ENCODE results near the gene CSAD. TPM values are rescaled to one million over a fixed set of nuclear protein-coding genes. Genes with fewer than 3 reads are reported as not detected.
A peak's percentile ranks its signal among the peaks of the same experiment; 100 is the strongest.
"Not testable (repeated sequence)": the region's sequence is repeated elsewhere in the genome, so short reads cannot be mapped to it uniquely, and the experiment has no call there.

Gene CSAD
- total RNA-seq, 1 donor from 2014 or later, result 26.0 TPM

DNA sequence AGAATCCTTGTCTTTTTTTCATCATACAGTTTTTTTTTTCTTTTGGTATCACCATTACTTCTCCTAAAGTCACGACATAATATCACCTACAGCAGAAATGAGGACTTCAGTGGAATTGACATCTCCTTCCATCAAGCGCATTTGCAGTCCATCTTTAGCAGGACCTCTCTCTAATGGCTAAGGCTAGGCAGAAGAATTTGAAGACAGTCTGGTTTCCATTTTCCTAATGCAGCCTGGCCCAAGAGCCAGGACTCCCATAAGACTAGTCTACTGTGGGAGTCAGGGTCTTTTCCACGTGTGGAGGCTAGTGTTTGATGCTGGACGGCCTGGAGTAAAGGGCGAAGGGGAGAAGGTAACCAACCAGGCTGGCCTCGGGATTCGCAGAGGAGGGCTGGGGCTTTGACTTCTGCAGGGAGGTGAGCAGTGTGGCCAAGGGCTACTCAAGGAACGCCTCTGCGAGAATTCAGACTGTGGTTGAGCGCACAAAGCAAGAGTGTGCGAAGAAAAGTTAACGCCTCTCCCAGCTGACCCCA, 972 bp downstream of the CSAD start:
- DNase-seq, result no peak

DNA sequence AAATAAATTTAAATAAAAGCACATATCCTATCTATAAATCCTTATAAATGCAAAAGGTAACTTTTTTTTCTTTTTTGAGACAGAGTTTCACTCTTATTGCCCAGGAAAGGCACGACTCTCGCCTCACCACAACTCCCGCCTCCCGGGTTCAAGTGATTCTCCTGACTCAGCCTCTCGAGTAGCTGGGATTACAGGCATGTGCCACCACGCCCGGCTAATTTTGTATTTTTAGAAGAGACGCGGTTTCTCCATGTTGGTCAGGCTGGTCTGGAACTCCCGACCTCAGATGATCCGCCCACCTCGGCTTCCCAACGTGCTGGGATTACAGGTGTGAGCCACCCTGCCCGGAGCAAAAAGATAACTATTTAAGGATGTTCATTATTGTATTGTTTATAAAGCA, 1.9 kb downstream of the CSAD start:
- DNase-seq, result not testable (repeated sequence)

DNA sequence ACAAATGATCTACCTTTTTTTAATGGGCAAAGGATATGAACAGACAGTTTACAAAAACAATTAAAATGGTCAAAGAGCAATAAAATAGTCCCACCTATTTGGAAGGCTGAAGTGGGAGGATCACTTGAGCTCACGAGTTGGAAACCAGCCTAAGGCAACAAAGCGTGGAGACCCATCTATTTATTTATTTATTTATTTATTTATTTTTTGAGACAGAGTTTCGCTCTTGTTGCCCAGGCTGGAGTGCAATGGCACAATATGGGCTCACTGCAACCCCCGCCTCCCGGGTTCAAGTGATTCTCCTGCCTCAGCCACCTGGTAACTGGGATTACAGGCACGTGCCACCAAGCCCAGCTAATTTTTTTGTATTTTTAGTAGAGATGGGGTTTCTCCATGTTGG, 3.3 kb downstream of the CSAD start:
- not testable (repeated sequence) for DNase-seq

DNA sequence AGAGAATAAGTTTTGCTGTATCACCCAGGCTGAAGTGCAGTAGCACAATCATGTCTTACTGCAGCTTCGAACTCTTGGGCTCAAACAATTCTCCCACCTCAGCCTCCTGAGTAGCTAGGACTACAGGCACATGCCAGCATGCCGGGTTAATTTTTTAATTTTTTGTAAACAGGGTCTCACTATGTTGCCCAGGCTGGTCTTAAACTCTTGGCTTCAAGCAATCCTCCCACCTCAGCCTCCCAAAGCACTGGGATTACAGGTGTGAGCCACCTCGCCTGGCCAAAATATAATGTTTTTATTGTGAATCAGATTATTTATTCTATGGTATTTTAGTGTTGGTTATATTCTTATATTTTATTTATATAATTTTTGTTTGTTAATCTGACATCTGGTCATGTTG, 4.0 kb downstream of the CSAD start:
- no peak for DNase-seq

DNA sequence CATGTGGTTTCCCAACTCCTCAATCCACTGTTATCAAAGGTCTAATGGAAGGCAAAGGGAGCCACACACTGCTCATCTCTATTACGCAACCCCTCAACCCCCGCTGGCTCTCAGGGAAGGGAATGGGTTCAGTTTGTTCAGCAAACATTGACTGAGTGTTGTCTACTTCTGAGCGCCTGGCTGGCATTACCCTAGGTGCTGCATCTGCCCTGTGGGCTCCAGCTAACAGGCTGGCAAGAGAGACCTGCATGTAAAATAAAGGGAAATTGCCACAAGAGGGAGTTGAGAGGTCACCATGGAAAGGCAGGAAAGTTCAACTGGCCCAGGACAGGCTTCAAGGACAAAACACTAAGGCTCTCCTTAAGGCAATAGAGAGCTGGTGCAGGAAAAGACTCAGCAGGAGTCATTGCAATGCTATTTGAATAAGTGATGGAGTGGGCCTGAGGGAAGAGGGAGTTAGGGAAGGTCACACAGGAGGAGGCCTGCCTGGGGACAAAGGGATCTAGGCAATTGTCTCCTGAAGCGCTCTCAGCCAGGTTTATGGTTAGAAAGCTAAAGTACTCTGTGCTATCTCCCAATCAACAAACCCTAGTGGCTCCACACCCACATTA, 5.7 kb downstream of the CSAD start:
- no peak for DNase-seq

DNA sequence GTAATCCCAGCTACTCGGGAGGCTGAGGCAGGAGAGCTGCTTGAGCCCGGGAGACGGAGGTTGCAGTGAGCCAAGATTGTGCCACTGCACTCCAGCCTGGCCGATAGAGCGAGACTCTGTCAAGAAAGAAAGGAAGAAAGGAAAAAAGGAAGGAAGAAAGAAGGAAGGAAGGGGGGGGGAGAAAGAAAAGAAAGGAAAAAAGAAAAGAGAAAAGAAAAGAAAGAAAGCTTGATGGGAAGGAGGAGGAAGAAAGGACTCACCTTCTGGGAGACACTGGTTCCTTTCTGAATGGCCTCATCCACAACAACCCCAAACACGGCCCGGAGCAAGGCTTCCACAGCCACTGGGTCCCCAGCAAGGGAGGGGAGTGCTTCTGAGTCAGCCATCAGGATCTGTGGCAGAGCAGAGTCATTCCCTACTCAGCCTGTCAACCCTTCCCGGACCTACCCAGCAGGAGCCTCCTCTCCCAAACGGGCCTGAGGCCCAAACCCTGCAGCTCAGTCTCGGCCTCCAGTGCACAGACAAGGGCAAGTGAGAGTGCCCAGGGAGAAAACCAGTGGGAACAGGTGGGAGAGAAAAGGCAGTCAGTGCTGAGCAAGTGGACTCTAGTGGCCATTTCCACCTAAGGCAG, 7.5 kb downstream of the CSAD start:
- DNase-seq, result no peak

DNA sequence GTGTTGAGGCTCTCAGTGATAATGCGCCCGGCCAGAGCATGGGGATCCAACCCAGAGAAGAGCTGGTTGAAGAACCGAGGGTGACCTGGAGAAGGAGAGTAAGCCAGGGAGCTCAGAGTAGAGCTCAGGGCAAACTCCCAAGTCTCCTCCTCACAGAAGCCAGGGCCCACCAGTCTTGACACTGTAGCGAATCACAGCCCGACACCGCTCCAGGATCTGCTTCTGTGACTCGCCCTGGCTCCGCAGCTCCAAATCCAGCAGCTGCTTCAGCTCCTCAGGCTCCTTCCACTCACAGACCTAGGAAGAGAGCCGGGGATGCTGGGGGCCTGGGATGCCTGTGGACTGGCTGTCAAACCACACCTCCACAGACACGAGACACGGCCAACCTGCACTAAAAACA, 8.4 kb downstream of the CSAD start:
- no peak for DNase-seq

DNA sequence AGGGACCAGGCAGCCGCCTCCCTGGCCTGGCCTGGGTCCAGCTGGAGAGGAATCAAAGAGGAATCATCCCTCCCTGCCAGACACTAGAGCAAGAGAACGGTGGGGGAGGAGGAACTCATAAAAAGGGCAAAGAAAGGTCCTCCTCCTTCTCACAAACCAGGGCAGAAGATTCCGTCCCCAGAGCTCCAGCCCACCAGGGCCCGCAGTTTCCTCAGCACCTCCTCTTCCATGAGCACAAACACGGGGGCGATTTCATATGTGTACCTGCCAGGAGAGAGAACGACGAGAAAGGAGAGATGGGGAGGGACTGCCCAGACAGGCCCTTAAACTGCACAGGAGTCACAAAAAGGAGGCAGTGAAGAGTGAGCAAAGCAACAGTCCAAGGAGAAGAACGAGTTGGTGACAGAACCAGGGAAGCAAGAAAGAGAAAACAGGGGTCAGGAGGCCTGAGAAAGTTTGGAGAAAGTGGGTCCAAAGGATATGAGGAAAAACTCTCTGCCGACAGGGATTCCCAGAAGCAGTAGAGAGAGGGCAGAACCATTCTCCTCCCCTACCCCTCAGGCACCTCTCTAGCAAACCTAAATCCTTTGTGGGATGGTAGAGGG, 8.9 kb downstream of the CSAD start:
- no peak for DNase-seq

DNA sequence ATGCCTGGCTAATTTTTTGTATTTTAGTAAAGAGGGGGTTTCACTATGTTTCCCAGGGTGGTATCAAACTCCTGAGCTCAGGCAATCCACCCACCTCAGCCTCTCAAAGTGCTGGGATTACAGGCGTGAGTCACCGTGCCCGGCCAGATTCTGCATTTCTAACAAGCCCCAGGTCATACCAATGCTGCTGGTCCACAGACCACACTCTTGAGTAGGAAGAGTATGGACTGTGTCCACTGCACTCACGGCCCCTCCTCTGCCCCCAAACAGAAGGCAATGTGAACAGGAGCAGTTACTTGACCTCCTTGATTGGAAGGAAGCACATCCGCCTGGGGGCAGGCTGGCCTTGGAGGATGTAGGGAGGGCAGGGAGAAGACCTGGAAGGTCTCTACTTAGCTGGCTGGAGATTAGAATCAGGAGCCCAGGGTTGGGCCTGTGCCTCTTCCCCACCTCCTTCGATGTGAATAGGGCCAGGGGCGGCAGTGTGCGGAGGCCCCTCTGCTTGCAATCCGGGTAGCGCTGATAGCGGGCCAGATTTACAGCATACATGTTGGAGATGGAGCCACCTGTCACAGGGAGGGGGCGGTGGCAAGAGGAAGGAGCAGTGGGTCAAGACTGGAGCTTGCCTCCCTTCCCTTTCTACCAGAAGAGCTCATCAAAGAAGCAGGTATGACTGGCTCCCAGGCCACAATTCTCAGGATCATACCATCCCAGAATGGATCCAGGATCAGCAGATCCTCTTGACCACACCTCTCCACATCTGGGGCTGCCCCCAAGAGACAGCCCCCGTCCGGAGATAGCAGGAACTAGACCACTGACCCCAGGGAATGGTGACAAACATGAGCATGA, 9.6 kb downstream of the CSAD start:
- DNase-seq, result no peak

DNA sequence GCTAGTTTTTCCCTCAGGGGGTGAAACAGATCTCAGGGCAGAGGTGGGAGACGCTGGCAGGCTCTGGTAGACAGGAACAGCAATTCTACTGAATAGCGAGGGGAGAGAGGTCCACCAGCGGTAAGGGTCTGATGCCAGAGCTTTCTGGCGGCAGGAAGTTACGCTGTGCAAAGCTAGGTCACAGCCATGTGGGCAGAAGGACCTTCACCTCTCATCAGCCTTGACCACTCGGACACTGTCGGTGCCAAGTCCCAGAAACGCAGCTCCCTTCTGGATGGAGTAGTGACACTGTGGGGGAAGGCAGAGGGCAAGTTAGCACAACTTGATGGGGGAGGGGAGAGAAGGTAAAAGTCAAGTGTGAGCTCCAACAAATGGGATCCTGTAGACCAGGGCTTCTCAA, 10.5 kb downstream of the CSAD start:
- DNase-seq, result no peak

DNA sequence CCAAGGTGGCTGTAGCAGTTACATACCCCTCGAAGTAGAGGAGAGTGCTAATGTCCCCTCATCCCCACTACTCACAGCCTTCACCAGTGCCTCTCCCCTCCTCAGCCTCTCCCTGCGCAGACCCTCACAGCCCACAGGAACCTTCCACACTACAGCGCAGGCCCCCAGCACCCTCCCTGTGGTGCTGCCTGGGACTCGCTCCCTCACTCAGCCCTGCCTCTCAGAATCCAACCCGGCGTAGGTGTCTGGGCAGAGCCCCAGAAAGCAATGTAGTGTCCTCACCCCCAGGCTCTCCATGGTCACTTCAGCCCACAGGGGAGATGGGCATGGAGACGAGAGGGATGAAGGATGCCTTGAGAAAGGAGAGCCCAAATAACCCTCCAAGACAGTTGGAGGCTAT, 11.1 kb downstream of the CSAD start:
- DNase-seq, result no peak

DNA sequence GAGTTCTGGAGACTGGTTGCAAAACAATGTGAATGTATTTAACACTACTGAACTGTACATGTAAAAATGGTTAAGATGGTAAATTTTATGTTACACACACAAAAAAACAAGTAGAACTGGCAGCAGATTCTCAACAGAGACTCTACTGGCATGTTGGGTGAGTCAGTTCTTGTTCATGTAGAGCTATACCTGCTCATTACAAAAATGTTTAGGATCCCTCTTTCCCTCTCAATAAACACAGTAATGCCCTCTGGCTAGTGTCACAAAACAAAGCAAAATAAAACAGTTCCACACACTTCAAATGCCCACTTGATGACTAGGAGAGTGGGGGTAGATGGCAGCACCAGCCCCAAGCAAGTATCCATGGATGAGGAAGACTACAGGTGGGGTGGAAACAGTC, 13.9 kb downstream of the CSAD start:
- no peak for DNase-seq

DNA sequence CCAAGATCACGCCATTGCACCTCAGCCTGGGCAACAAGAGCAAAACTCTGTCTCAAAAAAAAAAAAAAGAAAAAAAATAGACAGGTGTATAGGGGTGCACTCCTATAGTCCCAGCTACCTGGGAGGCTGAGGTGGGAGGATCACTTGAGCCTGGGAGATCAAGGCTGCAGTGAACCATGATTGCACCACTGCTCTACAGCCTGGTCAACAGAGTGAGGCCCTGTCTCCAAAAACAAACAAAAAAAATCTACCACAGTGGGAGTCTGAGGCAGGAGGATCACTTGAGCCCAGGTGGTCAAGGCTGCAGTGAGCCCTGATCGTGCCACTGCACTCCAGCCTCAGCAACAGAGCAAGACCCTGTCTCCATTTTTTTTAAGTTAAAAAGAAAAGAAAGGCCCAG, 17.7 kb downstream of the CSAD start:
- not testable (repeated sequence) for DNase-seq

DNA sequence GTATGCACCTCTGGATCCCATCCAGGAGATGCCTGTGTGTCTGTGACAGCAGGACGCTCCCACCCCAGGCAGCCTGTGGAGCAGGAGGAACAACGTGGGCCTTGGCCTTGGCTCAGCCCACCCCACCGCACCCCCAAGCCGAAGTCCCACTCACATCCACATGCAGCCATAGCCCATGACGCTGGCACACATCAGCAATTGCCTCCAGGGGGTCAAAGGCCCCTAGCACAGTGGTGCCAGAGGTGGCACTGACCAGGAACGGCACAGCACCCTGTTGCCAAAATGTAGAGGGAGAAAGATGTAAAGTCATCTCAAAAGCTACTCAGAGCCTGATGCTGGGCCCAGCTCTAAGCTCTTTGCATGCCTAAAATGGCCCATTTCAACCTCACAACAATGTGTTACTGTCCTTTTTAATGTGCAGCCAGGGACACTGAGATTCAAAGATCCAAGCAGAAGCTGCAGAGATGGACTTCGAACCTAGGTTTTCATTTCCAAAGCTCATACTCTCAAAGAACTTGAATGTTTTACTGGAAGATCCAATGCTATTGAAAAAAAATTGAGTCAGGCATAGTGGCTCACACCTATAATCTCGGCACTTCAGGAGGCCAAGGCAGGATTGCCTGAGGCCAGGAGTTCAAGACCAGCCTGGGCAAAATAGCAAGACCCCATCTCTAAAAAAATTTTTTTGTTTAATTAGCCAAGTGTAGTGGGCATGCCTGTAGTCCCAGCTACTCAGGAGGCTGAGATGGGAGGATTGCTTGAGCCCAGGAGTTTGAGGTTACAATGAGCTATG, 19.4 kb downstream of the CSAD start:
- no peak for DNase-seq

DNA sequence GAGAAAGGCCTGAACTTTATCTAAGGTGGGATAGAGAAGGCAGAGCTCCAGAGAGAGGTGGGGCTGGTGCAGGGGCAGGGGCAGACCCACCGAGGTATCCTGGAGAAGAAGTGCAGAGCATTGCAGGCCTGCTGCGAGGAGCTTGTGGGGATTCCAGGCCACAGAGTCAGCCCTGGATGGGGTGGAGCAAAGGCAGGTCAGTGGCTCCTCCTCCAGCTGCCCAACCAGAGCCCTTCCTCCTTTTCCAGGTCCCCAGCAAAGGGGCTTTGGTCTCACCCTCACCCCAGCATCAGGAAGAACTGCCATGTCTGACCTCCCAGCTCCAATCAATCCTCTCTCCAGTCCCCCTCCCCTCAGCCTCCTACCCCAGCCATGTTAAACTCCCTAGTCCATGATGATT, 20.1 kb downstream of the CSAD start:
- DNase-seq, result no peak

DNA sequence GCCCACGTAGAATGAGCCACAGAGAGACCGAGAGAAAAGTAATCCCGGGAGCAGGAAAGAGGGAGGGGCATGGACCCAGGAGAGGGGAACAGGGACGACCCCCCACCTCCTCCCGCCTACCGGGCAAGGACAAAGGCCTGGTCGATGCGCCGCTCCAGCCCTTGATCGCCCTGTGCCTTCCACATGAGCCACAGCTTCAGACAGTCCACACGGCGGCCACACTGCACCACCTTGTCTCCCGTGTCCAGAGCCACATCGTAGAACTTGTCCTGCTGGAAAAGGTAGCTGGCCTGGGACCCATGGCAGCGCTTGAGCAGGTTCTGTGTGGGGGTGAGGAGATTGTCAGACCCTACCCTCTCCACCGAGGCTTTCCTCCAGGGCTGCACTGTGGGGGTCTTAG, 20.7 kb downstream of the CSAD start:
- DNase-seq, result no peak

DNA sequence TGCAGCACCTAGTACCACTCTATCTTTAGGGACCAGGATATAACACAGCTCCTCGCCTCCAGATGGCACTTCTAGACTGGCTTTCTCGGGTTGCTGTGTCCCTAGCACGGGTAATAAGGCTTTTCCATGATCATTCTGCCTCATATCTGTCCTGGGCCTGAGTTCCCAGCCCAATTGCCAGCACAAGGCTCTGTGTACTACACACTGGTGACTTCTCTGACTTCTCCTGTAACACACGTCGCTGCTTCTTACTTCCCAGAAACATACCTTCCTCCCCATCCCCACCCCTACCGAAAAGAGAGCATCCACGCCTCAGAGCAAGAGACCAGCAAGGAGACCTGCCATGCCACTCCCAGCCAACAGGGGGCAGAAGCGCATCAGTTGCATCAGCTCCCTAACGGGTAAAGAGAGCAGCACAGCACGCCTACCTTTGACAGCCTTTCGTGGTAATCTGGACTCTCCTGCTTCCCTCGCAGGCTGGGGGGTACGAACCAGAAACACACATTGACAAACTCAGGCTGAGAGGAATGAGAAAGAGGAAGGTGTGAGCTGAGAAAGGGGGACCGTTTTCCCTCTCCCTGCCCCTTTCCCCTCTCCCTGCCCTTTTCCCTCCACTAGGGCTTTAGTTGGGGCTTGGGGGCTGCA, 21.4 kb downstream of the CSAD start:
- peak; percentile 42 for DNase-seq

DNA sequence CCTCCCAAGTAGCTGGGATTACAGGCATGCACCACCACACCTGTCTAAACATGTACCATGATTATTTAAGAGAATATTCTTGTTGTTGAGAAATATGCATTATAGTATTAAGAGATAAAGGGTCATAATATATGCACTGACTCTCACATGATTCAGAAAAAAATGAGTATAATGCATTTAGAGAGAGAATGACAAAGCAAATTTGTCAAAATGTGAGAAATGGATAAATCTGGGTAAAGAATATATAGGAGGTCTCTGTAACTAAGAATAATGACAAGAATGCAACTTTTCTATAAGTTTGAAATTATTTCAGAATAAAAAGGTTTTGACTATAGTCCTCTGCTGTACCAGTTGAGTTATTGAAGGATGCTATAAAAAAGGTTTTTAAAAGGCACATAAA, 28.3 kb downstream of the CSAD start:
- no peak for DNase-seq

DNA sequence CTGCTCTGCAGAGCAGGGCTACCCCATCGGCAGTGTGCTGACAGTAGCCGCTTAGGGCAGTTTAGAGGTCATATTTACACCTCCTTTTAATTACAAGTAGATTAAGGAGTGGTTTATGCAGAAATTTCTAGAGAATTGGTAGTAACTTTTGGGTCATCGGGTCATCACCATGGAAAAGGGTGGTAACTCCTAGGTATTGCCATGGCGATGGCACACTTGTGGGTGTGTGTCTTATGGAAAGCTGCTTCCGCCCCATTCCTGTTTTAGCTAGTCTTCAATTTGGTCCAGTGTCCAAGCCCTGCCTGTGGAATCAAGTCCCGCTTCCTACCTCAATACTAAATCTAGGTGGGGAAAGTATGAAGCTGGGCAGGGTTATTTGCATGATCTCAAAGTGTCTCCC, 29.7 kb downstream of the CSAD start:
- DNase-seq, result no peak

DNA sequence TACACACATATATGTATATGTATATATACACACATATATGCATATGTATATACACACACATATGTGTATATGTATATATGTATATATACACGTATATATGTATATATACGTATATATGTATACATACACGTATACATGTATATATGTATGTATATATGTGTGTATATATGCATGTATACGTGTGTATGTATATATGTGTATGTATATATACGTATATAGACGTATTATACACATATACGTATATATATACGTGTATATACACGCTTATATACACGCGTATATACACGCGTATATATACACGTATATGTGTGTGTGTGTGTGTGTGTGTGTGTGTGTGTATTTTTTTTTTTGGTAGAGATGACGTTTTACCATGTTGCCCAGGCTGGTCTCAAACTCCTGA, 33.1 kb downstream of the CSAD start:
- no peak for DNase-seq

DNA sequence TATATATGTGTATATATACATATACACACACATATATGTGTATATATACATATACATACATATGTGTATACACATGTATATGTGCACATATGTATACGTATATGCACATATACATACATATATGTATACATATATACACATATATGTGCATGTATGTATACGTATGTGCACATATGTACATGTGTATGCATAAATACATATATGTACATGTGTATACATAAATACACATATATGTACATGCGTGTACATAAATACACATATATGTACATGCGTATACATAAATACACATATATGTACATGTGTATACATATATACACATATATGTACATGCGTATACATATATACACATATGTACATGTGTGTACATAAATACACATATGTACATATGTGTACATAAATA, 33.5 kb downstream of the CSAD start:
- no peak for DNase-seq

Measured in occipital lobe (tissue), 2 donors.